Gastrocnemius medialis (tissue), 4 donors: ENCODE measurements around the gene SYDE1.
"Not testable (repeated sequence)": the region's sequence is repeated elsewhere in the genome, so short reads cannot be mapped to it uniquely, and the experiment has no call there.

Experiments used
- CTCF ChIP-seq, 5 experiments: fragments of 450-650 bp in 3 of 5; fragments of 200-600 bp in 2 of 5; sonication (generic) in 2 of 5; IDR thresholded peaks in 4 of 5; conservative IDR thresholded peaks in 1 of 5; 1 replicate in 4 of 5; 2 replicates in 1 of 5; pipeline ENCODE4 v1.5.1; 2016 to 2019; ENCODE audit warnings: antibody characterized with exemption in 5 of 5, mild to moderate bottlenecking in 3 of 5, moderate library complexity in 3 of 5
- POLR2A ChIP-seq, 2 donors: fragments of 450-650 bp; IDR thresholded peaks; one replicate each; pipeline ENCODE4 v1.6.1; 2017; ENCODE audit warnings: antibody characterized with exemption in 2 of 2, mild to moderate bottlenecking in 2 of 2, moderate library complexity in 2 of 2

GRCh38 chr19:15080002-15080401 is 27.2 kb upstream of the SYDE1 start:
- not testable (repeated sequence) for TF ChIP-seq POLR2A (IDR thresholded peaks at IDR 0.05); CTCF (IDR thresholded peaks at IDR 0.05 in 4 of 5, conservative IDR thresholded peaks at IDR 0.05 in 1 of 5)
